K562 (cell line): ENCODE data around the gene CCSER1. TPM values are rescaled to one million over a fixed set of nuclear protein-coding genes. Genes with fewer than 3 reads are reported as not detected.

Source experiments
- ATAC-seq: fragments of 200-7000 bp; cut with Tn5 transposase; 3 replicates; pipeline ENCODE4 v1.9.1; 2020; ENCODE audit warnings: moderate library complexity
- BruUV-seq: library from RNA; stranded (reverse); fragments of 400-500 nt; replicated peaks from 2 replicates; lab custom pipeline; 2021; lab: Mats Ljungman, UMichigan
- CTCF ChIA-PET: fragments of 300-600 bp; formaldehyde crosslinking; extraction: SDS; loops from one replicate; lab custom pipeline; 2021; ENCODE audit warnings: low intra/inter-chr PET ratio; lab: Yijun Ruan, JAX
- POLR2A ChIA-PET: fragments of 300-600, 350-650 bp; sonication (Branson Sonifier 250); formaldehyde crosslinking; extraction: SDS; loops from one replicate; lab custom pipeline; 2021; ENCODE audit warnings: antibody characterized with exemption, inconsistent platforms; lab: Yijun Ruan, JAX
- DNase-seq, 4 experiments: peaks; one replicate each; pipeline versions ENCODE4 v3.0.0 to v3.0.0-alpha.2; 2011 to 2018; ENCODE audit warnings: low spot score in 3 of 4, mixed read lengths in 3 of 4; ENCODE audit errors: extremely low read depth in 1 of 4
- FAIRE-seq: peaks from 2 replicates; lab custom pipeline; 2011; peaks lifted over from hg19 to GRCh38; lab: Jason Lieb, UNC
- H2AFZ ChIP-seq: 2 replicates; pipeline ENCODE4 v1.6.0; 2011; ENCODE audit warnings: low read depth, low read length, control low read depth, inconsistent platforms
- H3K27ac ChIP-seq: fragments of 200-600 bp; 3 replicates; pipeline ENCODE4 v1.8.0; 2011; ENCODE audit warnings: low read depth, mild to moderate bottlenecking, control low read depth, inconsistent platforms, low read length, moderate library complexity, mixed read lengths; ENCODE audit errors: extremely low read depth
- H3K27me3 ChIP-seq, 2 experiments: fragments of 300-600 bp in 1 of 2; 2 replicates in 1 of 2; 3 replicates in 1 of 2; pipeline versions ENCODE4 v1.6.0 to v1.8.0; 2011; ENCODE audit warnings: inconsistent platforms in 2 of 2, low read length in 2 of 2, mild to moderate bottlenecking in 1 of 2, mixed read lengths in 1 of 2, moderate library complexity in 1 of 2; ENCODE audit not compliant: control insufficient read depth in 2 of 2, insufficient read depth in 2 of 2
- H3K36me3 ChIP-seq: fragments of 300-600 bp; 3 replicates; pipeline ENCODE4 v1.8.0; 2011; ENCODE audit warnings: mild to moderate bottlenecking, low read length, inconsistent platforms; ENCODE audit not compliant: control insufficient read depth, insufficient read depth
- H3K4me1 ChIP-seq, 2 experiments: fragments of 200-600 bp in 1 of 2; replicated peaks in 1 of 2; 2 replicates in 1 of 2; 3 replicates in 1 of 2; pipeline versions ENCODE4 v1.5.1 to v1.8.0; 2011; ENCODE audit warnings: inconsistent platforms in 2 of 2, low read length in 2 of 2, mild to moderate bottlenecking in 1 of 2, mixed read lengths in 1 of 2, moderate library complexity in 1 of 2; ENCODE audit not compliant: control insufficient read depth in 2 of 2, insufficient read depth in 2 of 2
- H3K4me2 ChIP-seq: 2 replicates; pipeline ENCODE4 v1.6.1; 2011; ENCODE audit warnings: low read length, control low read depth, inconsistent platforms, mixed read lengths; ENCODE audit not compliant: insufficient read depth
- H3K4me3 ChIP-seq: fragments of 200-600 bp; sonication (generic), shearing (Covaris generic); 2 replicates; pipeline ENCODE4 v1.5.1; 2016; ENCODE audit warnings: control low read depth, inconsistent platforms
- H3K79me2 ChIP-seq: fragments of 200-600 bp; 3 replicates; pipeline ENCODE4 v1.8.0; 2011; ENCODE audit warnings: low read length, inconsistent platforms; ENCODE audit not compliant: control insufficient read depth, insufficient read depth
- H3K9ac ChIP-seq, 2 experiments: 2 replicates each; pipeline versions ENCODE4 v1.6.0 to v1.6.1; 2011; ENCODE audit warnings: low read depth in 2 of 2, low read length in 2 of 2, control low read depth in 1 of 2, inconsistent platforms in 1 of 2, mild to moderate bottlenecking in 1 of 2, mixed read lengths in 1 of 2; ENCODE audit not compliant: insufficient read depth in 1 of 2
- H3K9me1 ChIP-seq: one replicate; pipeline ENCODE4 v1.6.0; 2011; ENCODE audit warnings: inconsistent platforms, mild to moderate bottlenecking, low read length, moderate library complexity; ENCODE audit not compliant: control insufficient read depth, insufficient read depth
- H3K9me3 ChIP-seq: replicated peaks from 2 replicates; pipeline ENCODE4 v1.5.1; 2011; ENCODE audit warnings: low read depth, low read length, inconsistent platforms; ENCODE audit not compliant: control insufficient read depth, insufficient read depth
- H4K20me1 ChIP-seq: replicated peaks from 2 replicates; pipeline ENCODE4 v1.6.1; 2011; ENCODE audit warnings: low read length, inconsistent platforms, mixed read lengths; ENCODE audit not compliant: control insufficient read depth, insufficient read depth
- ARID4B ChIP-seq: sonication (generic); formaldehyde crosslinking; IDR thresholded peaks from 2 replicates; pipeline ENCODE4 v1.8.0; 2022; ENCODE audit warnings: mild to moderate bottlenecking, missing genetic modification reagents
- ATF7 ChIP-seq: fragments of 450-650 bp; IDR thresholded peaks from 2 replicates; pipeline ENCODE4 v1.7.1; 2014; ENCODE audit warnings: mild to moderate bottlenecking, moderate library complexity
- CXXC5 ChIP-seq: fragments of 250-450 bp; sonication (Bioruptor Pico); IDR thresholded peaks from 2 replicates; pipeline ENCODE4 v1.8.0; 2022; ENCODE audit warnings: inconsistent platforms, mild to moderate bottlenecking, moderate library complexity
- FOS ChIP-seq: IDR thresholded peaks from 3 replicates; pipeline ENCODE4 v1.6.1; 2011; ENCODE audit not compliant: insufficient read length; ENCODE audit errors: extremely low read depth
- HINFP ChIP-seq: fragments of 450-650 bp; conservative IDR thresholded peaks from 2 replicates; pipeline ENCODE4 v1.6.1; 2016; ENCODE audit warnings: missing genetic modification characterization, low read depth, mild to moderate bottlenecking, control low read depth, missing compliant biosample characterization
- HNRNPLL ChIP-seq: fragments of 200-400 bp; formaldehyde crosslinking; IDR thresholded peaks from 2 replicates; pipeline ENCODE4 v1.6.1; 2017; ENCODE audit warnings: low read length, low read depth, mild to moderate bottlenecking; ENCODE audit not compliant: poor library complexity, severe bottlenecking
- NFIC ChIP-seq: fragments of 450-650 bp; IDR thresholded peaks from 2 replicates; pipeline ENCODE4 v1.6.1; 2017; ENCODE audit warnings: mild to moderate bottlenecking, inconsistent platforms
- PURB ChIP-seq: sonication (generic); formaldehyde crosslinking; IDR thresholded peaks from 2 replicates; pipeline ENCODE4 v1.9.0; 2021; ENCODE audit warnings: low read depth, mild to moderate bottlenecking, missing genetic modification reagents
- SMC3 ChIP-seq: conservative IDR thresholded peaks from 2 replicates; pipeline ENCODE4 v1.6.1; 2011; ENCODE audit warnings: low read depth, low read length, improper control_type of control experiment; ENCODE audit not compliant: insufficient read depth
- ZNF134 ChIP-seq: fragments of 250-450 bp; sonication (Bioruptor Pico); conservative IDR thresholded peaks from 2 replicates; pipeline ENCODE4 v1.4.0; 2020
- ZNF785 ChIP-seq: fragments of 250-450 bp; sonication (Bioruptor Pico); IDR thresholded peaks from 2 replicates; pipeline ENCODE4 v1.4.0; 2020; ENCODE audit warnings: mild to moderate bottlenecking
- WGBS: fragments of 100-300 bp; shearing (Covaris generic); methylation state at CpG from one replicate; pipeline ENCODE4 v1.1.6; 2016; ENCODE audit warnings: low coverage, mixed read lengths; ENCODE audit not compliant: insufficient coverage; ENCODE audit errors: missing lambda C conversion rate; 5-methylcytosine and 5-hydroxymethylcytosine counted together
- in situ Hi-C: fragments of 300-500 bp; cut with MboI; formaldehyde crosslinking; loops from 4 replicates; pipeline ENCODE4 v1.15.0; 2018; ENCODE audit warnings: inconsistent platforms, mixed read lengths
- intact Hi-C: fragments of 100-400 bp; cut with micrococcal nuclease; formaldehyde crosslinking; loops from 2 replicates; pipeline ENCODE4 v1.14.2; 2022
- polyA plus RNA-seq, 8 experiments: library from polyadenylated mRNA; depleted of rRNA in 4 of 8; stranded (reverse) in 5 of 8; unstranded in 3 of 8; fragments of >200 nt; fragmentation: Nextera tagmentation in 2 of 8; fragmentation: Illumina TruSeq in 1 of 8; extraction: Ambion mirVana in 2 of 8; extraction: Trizol in 1 of 8; gene quantifications; 2 replicates each; pipeline versions ENCODE4 v1.2.1 to v1.2.3, GENCODE V29; 2011 to 2014; ENCODE audit warnings: inconsistent platforms in 1 of 8, missing spikeins in 1 of 8
- total RNA-seq, 7 experiments: library from RNA; depleted of rRNA in 6 of 7; stranded (reverse); fragments of >200 nt in 6 of 7; fragmentation: Illumina TruSeq in 2 of 7; extraction: Trizol in 2 of 7; gene quantifications; 2 replicates each; pipeline versions ENCODE4 v1.2.1 to v1.2.3, GENCODE V29; 2011 to 2021; ENCODE audit warnings: low replicate concordance in 1 of 7

Gene CCSER1
- total and polyA plus RNA-seq, 9 of the 15 experiments (the other 6 are each of a cell fraction or from before 2014, with no cell fraction given), result not detected

- no peak for TF ChIP-seq HINFP (tag)
- no peak for TF ChIP-seq ATF7
- no peak for TF ChIP-seq ZNF134 (CRISPR knock-in tag)
- TF ChIP-seq ARID4B (CRISPR knock-in tag), result no peak
Measured at GRCh38 chr4:90580326-90580725, 453.1 kb downstream of the CCSER1 start (continued).

- ATAC-seq (no peak), FAIRE-seq (no peak), DNase-seq (no peak)
- Histone ChIP-seq H3K9ac (no peak overlapping the region), H3K4me1 (no peaks in the 10 kb centered on the region), H3K9me3 (no peaks in the 10 kb centered on the region; the same call in 1 of the 2 replicates), H4K20me1 (no peaks in the 10 kb centered on the region), H3K36me3 (no peaks in the 10 kb centered on the region), H3K79me2 (no peaks in the 10 kb centered on the region), H3K4me3 (no peak overlapping the region), H3K27ac (no peak overlapping the region), H3K9me1 (no peaks in the 10 kb centered on the region), H3K4me2 (no peak overlapping the region), H2AFZ (no peak overlapping the region), H3K27me3 (no peaks in the 10 kb centered on the region)
- WGBS, result 2% methylated on average over 2 of the region's 2 CpGs
- intact Hi-C loops (no loop called here), in situ Hi-C loops (no loop called here)
- POLR2A ChIA-PET, result no interaction called here
- TF ChIP-seq SMC3, result no peak
- no peak for TF ChIP-seq PURB (CRISPR knock-in tag)
- no peak for TF ChIP-seq FOS
- no peak for TF ChIP-seq CXXC5 (CRISPR knock-in tag)
- TF ChIP-seq NFIC, result peak; percentile 19; the same call in 1 of the 2 replicates
- no peak for TF ChIP-seq HNRNPLL
- no peak for TF ChIP-seq ZNF785 (CRISPR knock-in tag)
- no TSS peak for BruUV-seq
- CTCF ChIA-PET, result no interaction called here
Measured at GRCh38 chr4:90582087-90582486, 454.9 kb downstream of the CCSER1 start.
